ENCODE data around the gene MKLN1. TPM values are rescaled to one million over a fixed set of nuclear protein-coding genes. Genes with fewer than 3 reads are reported as not detected.

The MKLN1 gene
- total and polyA plus RNA-seq, 12 donors: 9.5 to 48.2 (median 41.1) TPM

DNA sequence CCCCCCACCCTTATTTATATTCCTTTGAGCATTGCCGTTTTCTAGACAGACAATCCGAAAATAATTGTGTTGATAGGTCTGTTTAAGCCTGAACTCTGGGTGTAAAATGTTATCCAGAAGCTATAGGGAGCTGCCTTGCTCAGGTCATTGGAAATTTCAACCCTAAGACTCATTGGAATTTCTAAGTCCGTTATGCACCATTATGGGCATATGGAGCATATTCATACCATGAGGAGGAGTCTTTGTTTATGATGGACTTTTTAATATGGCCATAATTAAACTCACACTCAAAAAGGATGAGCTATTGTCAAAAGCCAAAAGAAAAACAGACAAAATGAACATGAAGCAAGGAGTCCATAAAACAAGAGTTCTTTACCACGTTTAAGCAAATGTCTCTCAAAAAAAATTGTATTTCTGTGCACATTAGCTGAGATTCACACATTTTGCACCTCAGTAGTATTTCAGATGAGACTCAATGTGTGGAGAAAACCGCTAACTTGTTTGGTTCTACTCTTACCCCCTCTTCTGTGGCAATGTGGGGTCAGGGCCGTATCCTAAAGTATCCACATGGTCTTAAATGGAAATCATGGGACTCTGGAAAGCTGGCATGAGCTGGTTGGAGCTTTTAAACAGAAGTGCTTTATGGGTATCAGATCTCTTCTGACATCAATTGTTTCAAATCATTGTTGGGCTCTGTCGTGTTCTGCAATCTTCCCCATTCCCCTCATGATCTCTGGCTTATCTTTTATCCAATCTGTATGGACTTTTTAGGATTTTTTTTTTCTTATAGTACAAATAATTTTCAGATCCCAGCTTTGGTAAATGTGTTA, 168.2 kb downstream of the MKLN1 start:
- intact Hi-C loops (cut with DNase I): no loop called here
- no peak for ATAC-seq
- 78 to 79% methylated on average over 7 of the region's 7 CpGs for WGBS, 2 donors
- H3K9me3 ChIP-seq: no peaks in the 10 kb centered on the region
- H3K4me1 ChIP-seq: peaks cover 0 to 24% (median 8%) of the 10 kb centered on the region in 9 donors
- peaks cover 0 to 66% (median 0%) of the 10 kb centered on the region in 9 donors for H3K36me3 ChIP-seq
- H3K27ac ChIP-seq: peak overlapping the region in 1 of 10 donors; percentile 14
- no peaks in the 10 kb centered on the region for H3K27me3 ChIP-seq
- DNase-seq: no peak
- no peak overlapping the region for H3K4me3 ChIP-seq
- TF ChIP-seq, protein P1, sequence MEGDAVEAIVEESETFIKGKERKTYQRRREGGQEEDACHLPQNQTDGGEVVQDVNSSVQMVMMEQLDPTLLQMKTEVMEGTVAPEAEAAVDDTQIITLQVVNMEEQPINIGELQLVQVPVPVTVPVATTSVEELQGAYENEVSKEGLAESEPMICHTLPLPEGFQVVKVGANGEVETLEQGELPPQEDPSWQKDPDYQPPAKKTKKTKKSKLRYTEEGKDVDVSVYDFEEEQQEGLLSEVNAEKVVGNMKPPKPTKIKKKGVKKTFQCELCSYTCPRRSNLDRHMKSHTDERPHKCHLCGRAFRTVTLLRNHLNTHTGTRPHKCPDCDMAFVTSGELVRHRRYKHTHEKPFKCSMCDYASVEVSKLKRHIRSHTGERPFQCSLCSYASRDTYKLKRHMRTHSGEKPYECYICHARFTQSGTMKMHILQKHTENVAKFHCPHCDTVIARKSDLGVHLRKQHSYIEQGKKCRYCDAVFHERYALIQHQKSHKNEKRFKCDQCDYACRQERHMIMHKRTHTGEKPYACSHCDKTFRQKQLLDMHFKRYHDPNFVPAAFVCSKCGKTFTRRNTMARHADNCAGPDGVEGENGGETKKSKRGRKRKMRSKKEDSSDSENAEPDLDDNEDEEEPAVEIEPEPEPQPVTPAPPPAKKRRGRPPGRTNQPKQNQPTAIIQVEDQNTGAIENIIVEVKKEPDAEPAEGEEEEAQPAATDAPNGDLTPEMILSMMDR (IDR thresholded peaks at IDR 0.05): no peak

DNA sequence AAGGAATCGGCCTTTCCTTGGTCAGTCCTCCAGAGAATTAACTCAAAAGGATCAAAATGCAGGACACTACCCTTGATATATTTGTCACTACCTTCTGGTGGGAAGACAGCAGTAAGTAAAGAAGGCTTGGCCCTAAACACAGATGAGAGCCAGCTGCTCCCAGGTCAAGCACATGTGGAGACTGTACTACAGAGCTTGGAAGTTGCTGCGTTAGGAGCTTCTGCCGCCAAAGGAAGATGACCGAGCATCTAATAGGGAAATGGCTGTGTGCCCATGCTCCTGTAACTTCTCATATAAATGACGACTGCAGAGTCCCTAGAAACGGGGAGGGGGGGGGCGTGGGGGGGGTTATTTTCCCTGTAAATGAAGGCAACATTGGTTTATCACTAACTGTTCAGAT, 169.8 kb downstream of the MKLN1 start:
- DNase-seq (no peak), ATAC-seq (peak in 6 of 8 donors; percentile 36 to 51 (median 38))
- no peaks in the 10 kb centered on the region for H3K9me3 ChIP-seq
- TF ChIP-seq, protein P1 (IDR thresholded peaks at IDR 0.05): no peak
- peaks cover under 1 to 33% (median 19%) of the 10 kb centered on the region in 9 donors for H3K4me1 ChIP-seq
- H3K4me3 ChIP-seq: no peak overlapping the region
- peak overlapping the region in 4 of 10 donors; percentile 5 to 60 (median 51) for H3K27ac ChIP-seq
- WGBS, 2 donors: 35 to 52% methylated on average over 7 of the region's 7 CpGs
- H3K36me3 ChIP-seq: peaks cover 0 to 64% (median 0%) of the 10 kb centered on the region in 9 donors
- H3K27me3 ChIP-seq: no peaks in the 10 kb centered on the region
- intact Hi-C loops (cut with DNase I): no loop called here

GRCh38 chr7:131498237-131498885, 170.7 kb downstream of the MKLN1 start:
- intact Hi-C loops (cut with DNase I): no loop called here
- DNase-seq (no peak), ATAC-seq (peak in 3 of 8 donors; percentile 34 to 55 (median 46))
- Histone ChIP-seq H3K4me3 (no peak overlapping the region), H3K36me3 (peaks cover 0 to 67% (median 2%) of the 10 kb centered on the region in 9 donors), H3K27me3 (no peaks in the 10 kb centered on the region), H3K27ac (peak overlapping the region in 4 of 10 donors; percentile 36 to 53 (median 46)), H3K4me1 (peaks cover 9 to 40% (median 28%) of the 10 kb centered on the region in 9 donors), H3K9me3 (no peaks in the 10 kb centered on the region)
- 87 to 92% methylated on average over 4 of the region's 4 CpGs for WGBS, 2 donors
- TF ChIP-seq, protein P1 (IDR thresholded peaks at IDR 0.05): no peak

GRCh38 chr7:131499801-131500200, 172.1 kb downstream of the MKLN1 start:
- no peak for ATAC-seq
- H3K9me3 ChIP-seq: no peaks in the 10 kb centered on the region
- peaks cover 0 to 82% (median 12%) of the 10 kb centered on the region in 9 donors for H3K36me3 ChIP-seq
- H3K27me3 ChIP-seq: no peaks in the 10 kb centered on the region
- H3K27ac ChIP-seq: no peak overlapping the region
- no peak for DNase-seq
- H3K4me1 ChIP-seq: peaks cover 15 to 51% (median 37%) of the 10 kb centered on the region in 9 donors
- no peak overlapping the region for H3K4me3 ChIP-seq
- TF ChIP-seq, protein P1 (IDR thresholded peaks at IDR 0.05): no peak
- intact Hi-C loops (cut with DNase I): loop anchor here in 1 of 10 donors (10.0 kb wide), 1 partner anchor 385 kb away; no protein-coding TSS in a partner anchor
- 92 to 93% methylated on average over 6 of the region's 6 CpGs for WGBS, 2 donors
